ENCODE data around the gene AHDC1. TPM values are rescaled to one million over a fixed set of nuclear protein-coding genes. Genes with fewer than 3 reads are reported as not detected.
A peak's percentile ranks its signal among the peaks of the same experiment; 100 is the strongest.
"Not testable (repeated sequence)": the region's sequence is repeated elsewhere in the genome, so short reads cannot be mapped to it uniquely, and the experiment has no call there.

The AHDC1 gene
- total and polyA plus RNA-seq, 2 donors, result 4.2 to 22.6 TPM

GRCh38 chr1:27627733-27628132 is 23.8 kb upstream of the AHDC1 start:
- H3K27me3 ChIP-seq (ENCODE audit: control insufficient read depth in 2 of 2, insufficient read depth in 1 of 2, low read length in 1 of 2); H3K4me3 ChIP-seq (ENCODE audit: low read length in 2 of 2); H3K27ac ChIP-seq (ENCODE audit: low read depth in 1 of 2, low read length in 1 of 2); H3K9me3 ChIP-seq (ENCODE audit: control insufficient read depth in 2 of 2, insufficient read depth in 1 of 2, low read length in 1 of 2); H3K36me3 ChIP-seq (ENCODE audit: control insufficient read depth in 2 of 2, insufficient read depth in 2 of 2, low read length in 1 of 2); DNase-seq (ENCODE audit: low read depth in 6 of 9, low spot score in 9 of 9): not testable (repeated sequence)
- WGBS, result 98% methylated on average over 4 of the region's 4 CpGs
- H3K4me1 ChIP-seq (ENCODE audit: control insufficient read depth in 2 of 2, insufficient read depth in 2 of 2, low read length in 2 of 2), result peaks cover 86 to 99% of the 10 kb centered on the region in 2 donors

GRCh38 chr1:27627061-27627460 is 23.1 kb upstream of the AHDC1 start:
- H3K4me3 ChIP-seq (ENCODE audit: low read length in 2 of 2), result no peak overlapping the region
- 96% methylated on average over 5 of the region's 5 CpGs for WGBS
- no peaks in the 10 kb centered on the region for H3K27me3 ChIP-seq (ENCODE audit: control insufficient read depth in 2 of 2, insufficient read depth in 1 of 2, low read length in 1 of 2)
- no peak for DNase-seq (ENCODE audit: low read depth in 6 of 9, low spot score in 9 of 9)
- H3K9me3 ChIP-seq (ENCODE audit: control insufficient read depth in 2 of 2, insufficient read depth in 1 of 2, low read length in 1 of 2), result peaks cover 0 to 5% of the 10 kb centered on the region in 2 donors
- H3K27ac ChIP-seq (ENCODE audit: low read depth in 1 of 2, low read length in 1 of 2), result peak overlapping the region in 1 of 2 donors; percentile 8
- H3K36me3 ChIP-seq (ENCODE audit: control insufficient read depth in 2 of 2, insufficient read depth in 2 of 2, low read length in 1 of 2), result no peaks in the 10 kb centered on the region
- peaks cover 81 to 94% of the 10 kb centered on the region in 2 donors for H3K4me1 ChIP-seq (ENCODE audit: control insufficient read depth in 2 of 2, insufficient read depth in 2 of 2, low read length in 2 of 2)

DNA sequence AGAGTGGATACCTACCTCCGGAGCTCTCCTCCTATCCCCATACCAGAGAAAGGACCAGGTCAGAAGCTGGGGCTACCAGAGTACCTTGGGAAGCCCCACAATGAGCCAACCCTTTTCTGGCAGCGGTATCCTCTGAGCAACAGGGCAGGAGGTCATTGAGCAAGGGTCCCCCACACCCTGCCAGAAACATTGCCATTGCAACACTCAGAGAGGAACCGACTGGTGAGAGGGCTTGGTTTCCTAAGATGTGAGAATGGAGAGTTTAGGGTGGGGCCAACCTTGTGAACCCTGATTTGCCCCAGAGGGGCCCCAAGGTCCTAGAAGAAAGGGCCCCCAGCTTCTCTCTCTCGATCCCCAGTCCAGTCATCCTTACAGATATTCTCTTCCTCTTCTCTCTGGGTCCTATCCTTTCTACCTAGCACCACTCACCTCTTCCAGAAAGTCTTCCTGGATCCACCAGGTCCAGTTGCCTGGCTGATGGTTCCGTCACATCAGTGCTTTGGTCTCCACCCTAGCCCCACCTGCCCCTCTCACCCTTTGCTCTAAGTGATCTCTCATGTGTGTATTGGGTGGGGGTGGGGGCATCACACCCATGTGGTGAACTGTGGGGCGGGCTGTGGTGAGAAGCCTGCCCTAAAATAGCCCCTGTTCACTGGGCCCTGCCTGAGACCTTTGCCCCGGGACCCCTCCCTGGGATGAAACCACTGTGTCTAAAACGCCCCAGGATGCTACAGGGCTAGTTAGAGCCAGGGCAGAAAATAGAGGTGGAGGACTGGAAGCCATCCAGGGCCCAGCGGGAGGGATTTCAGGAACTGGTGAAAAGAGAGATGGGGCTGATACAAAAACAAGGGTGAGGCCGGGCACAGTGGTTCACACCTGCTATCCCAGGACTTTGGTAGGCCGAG is 22.3 kb upstream of the AHDC1 start:
- 82% methylated on average over 11 of the region's 11 CpGs for WGBS
- peak overlapping the region in 1 of 2 donors; percentile 14 for H3K27ac ChIP-seq (ENCODE audit: low read depth in 1 of 2, low read length in 1 of 2)
- DNase-seq (ENCODE audit: low read depth in 6 of 9, low spot score in 9 of 9), result no peak
- H3K36me3 ChIP-seq (ENCODE audit: control insufficient read depth in 2 of 2, insufficient read depth in 2 of 2, low read length in 1 of 2), result no peaks in the 10 kb centered on the region
- H3K27me3 ChIP-seq (ENCODE audit: control insufficient read depth in 2 of 2, insufficient read depth in 1 of 2, low read length in 1 of 2), result no peaks in the 10 kb centered on the region
- H3K4me1 ChIP-seq (ENCODE audit: control insufficient read depth in 2 of 2, insufficient read depth in 2 of 2, low read length in 2 of 2), result peaks cover 76 to 94% of the 10 kb centered on the region in 2 donors
- H3K9me3 ChIP-seq (ENCODE audit: control insufficient read depth in 2 of 2, insufficient read depth in 1 of 2, low read length in 1 of 2), result peaks cover 0 to 5% of the 10 kb centered on the region in 2 donors
- no peak overlapping the region for H3K4me3 ChIP-seq (ENCODE audit: low read length in 2 of 2)

DNA sequence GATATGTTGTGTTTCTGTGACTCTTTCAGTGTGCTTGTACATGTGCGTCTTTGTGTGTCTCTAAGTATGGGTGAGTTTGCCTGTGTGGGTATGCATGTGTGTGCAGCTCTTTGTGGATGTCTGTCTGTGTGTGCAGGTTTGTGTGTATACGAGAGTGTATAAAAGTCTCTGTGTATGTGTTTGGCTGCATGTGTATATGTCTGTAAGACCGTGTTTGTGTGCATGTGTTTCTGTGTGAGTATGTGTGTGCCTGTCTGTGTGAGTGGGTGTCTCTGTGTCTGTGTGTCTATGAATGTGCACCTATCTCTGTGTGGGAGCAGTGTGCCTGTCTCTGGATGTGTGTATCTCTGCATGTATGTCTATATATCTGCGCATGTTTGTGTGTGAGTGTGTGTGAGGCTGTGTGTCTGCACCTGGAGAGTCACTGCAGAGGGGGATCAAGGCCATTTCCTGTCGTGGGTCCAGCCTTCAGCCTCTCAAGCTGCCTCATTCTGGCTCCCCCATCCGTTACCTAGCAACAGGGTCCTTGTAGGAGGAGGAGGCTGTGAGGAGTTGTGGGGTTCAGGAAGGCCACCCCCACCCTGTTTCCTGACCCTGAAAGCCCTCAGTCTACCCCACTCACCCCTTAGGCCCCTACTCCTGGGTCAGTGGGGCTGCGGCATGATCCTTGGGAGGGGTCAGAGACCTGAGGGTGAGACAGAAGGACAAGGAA is 20.7 kb upstream of the AHDC1 start:
- H3K27me3 ChIP-seq (ENCODE audit: control insufficient read depth in 2 of 2, insufficient read depth in 1 of 2, low read length in 1 of 2), result no peaks in the 10 kb centered on the region
- DNase-seq (ENCODE audit: low read depth in 6 of 9, low spot score in 9 of 9), result peak in 4 of 9 donors; percentile 77 to 90 (median 78)
- H3K9me3 ChIP-seq (ENCODE audit: control insufficient read depth in 2 of 2, insufficient read depth in 1 of 2, low read length in 1 of 2), result peaks cover 0 to 5% of the 10 kb centered on the region in 2 donors
- 35% methylated on average over 7 of the region's 7 CpGs for WGBS
- peaks cover 62 to 79% of the 10 kb centered on the region in 2 donors for H3K4me1 ChIP-seq (ENCODE audit: control insufficient read depth in 2 of 2, insufficient read depth in 2 of 2, low read length in 2 of 2)
- H3K27ac ChIP-seq (ENCODE audit: low read depth in 1 of 2, low read length in 1 of 2), result peak overlapping the region; percentile 57 to 77
- peaks cover 0 to under 1% of the 10 kb centered on the region in 2 donors for H3K36me3 ChIP-seq (ENCODE audit: control insufficient read depth in 2 of 2, insufficient read depth in 2 of 2, low read length in 1 of 2)
- H3K4me3 ChIP-seq (ENCODE audit: low read length in 2 of 2), result no peak overlapping the region

DNA sequence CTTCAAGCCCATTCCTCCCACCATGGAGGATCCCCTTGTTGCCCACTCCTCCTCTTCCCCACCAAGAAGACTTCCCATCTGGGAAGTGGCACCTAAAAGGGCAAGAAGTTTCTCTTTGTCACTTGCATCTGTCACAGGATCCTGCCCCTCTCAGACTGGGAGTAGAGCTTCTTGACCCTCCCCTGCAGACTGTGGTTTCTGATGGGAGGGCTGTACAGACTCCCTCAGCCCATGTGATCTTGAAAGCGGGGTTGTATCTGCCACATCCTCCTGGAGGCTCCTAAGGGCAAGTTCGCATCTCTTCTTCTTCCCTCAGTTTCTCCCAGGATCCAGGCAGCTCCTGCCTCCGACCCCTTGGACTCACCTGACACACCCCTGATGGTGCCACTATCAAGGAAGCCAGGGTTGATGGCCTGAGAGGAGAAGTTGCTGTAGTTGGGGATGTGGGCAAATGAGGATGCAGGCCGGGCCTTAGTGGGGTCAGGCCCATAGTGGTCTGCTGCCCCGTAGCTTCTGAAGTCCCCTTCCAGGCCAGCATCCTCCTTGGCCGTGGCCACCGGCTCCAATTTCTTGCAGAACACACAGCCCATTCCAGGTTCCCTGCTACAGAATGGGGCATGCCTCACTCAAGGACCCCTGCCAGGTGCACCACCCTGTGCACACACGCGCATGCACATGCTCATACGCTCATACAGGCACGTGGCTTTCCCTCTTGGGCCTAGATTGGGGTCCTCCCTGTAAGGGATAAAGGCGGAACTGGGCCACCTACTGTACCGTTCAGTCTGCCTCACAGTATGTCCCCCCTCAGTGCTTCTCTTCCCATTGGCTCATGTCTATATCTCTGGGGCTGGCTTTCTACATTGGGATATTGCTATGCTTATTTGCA is 19.6 kb upstream of the AHDC1 start:
- Histone ChIP-seq H3K27ac (ENCODE audit: low read depth in 1 of 2, low read length in 1 of 2) (peak overlapping the region; percentile 75 to 77), H3K9me3 (ENCODE audit: control insufficient read depth in 2 of 2, insufficient read depth in 1 of 2, low read length in 1 of 2) (peaks cover 0 to 5% of the 10 kb centered on the region in 2 donors), H3K4me3 (ENCODE audit: low read length in 2 of 2) (no peak overlapping the region), H3K36me3 (ENCODE audit: control insufficient read depth in 2 of 2, insufficient read depth in 2 of 2, low read length in 1 of 2) (peaks cover 0 to 3% of the 10 kb centered on the region in 2 donors), H3K27me3 (ENCODE audit: control insufficient read depth in 2 of 2, insufficient read depth in 1 of 2, low read length in 1 of 2) (no peaks in the 10 kb centered on the region), H3K4me1 (ENCODE audit: control insufficient read depth in 2 of 2, insufficient read depth in 2 of 2, low read length in 2 of 2) (peaks cover 56 to 80% of the 10 kb centered on the region in 2 donors)
- peak in 1 of 9 donors; percentile 78 for DNase-seq (ENCODE audit: low read depth in 6 of 9, low spot score in 9 of 9)
- 56% methylated on average over 13 of the region's 13 CpGs for WGBS

DNA sequence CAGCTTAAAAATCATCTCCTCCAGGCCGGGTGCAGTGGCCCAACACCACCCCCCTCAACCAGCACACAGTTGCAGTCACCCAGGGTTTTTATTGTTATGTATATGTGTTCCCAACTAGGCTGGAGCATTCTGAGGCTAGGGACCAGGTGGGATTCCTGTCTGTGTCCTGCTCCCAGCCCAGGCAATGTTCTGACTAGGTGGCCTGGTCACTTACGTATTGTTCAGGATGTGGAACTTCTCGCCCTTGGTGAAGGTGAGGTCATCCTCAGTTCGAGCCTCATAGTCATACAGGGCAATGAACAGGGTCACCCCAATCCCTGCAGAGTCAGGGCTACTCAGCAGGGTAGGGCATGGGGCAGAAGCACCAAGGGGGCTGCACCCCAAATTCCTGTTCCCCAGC is 18.9 kb upstream of the AHDC1 start:
- WGBS, result 87% methylated on average over 4 of the region's 4 CpGs
- no peak overlapping the region for H3K4me3 ChIP-seq (ENCODE audit: low read length in 2 of 2)
- H3K27ac ChIP-seq (ENCODE audit: low read depth in 1 of 2, low read length in 1 of 2), result peak overlapping the region; percentile 75 to 77
- H3K9me3 ChIP-seq (ENCODE audit: control insufficient read depth in 2 of 2, insufficient read depth in 1 of 2, low read length in 1 of 2), result peaks cover 0 to 5% of the 10 kb centered on the region in 2 donors
- H3K27me3 ChIP-seq (ENCODE audit: control insufficient read depth in 2 of 2, insufficient read depth in 1 of 2, low read length in 1 of 2), result no peaks in the 10 kb centered on the region
- no peak for DNase-seq (ENCODE audit: low read depth in 6 of 9, low spot score in 9 of 9)
- peaks cover 0 to 3% of the 10 kb centered on the region in 2 donors for H3K36me3 ChIP-seq (ENCODE audit: control insufficient read depth in 2 of 2, insufficient read depth in 2 of 2, low read length in 1 of 2)
- peaks cover 54 to 80% of the 10 kb centered on the region in 2 donors for H3K4me1 ChIP-seq (ENCODE audit: control insufficient read depth in 2 of 2, insufficient read depth in 2 of 2, low read length in 2 of 2)

DNA sequence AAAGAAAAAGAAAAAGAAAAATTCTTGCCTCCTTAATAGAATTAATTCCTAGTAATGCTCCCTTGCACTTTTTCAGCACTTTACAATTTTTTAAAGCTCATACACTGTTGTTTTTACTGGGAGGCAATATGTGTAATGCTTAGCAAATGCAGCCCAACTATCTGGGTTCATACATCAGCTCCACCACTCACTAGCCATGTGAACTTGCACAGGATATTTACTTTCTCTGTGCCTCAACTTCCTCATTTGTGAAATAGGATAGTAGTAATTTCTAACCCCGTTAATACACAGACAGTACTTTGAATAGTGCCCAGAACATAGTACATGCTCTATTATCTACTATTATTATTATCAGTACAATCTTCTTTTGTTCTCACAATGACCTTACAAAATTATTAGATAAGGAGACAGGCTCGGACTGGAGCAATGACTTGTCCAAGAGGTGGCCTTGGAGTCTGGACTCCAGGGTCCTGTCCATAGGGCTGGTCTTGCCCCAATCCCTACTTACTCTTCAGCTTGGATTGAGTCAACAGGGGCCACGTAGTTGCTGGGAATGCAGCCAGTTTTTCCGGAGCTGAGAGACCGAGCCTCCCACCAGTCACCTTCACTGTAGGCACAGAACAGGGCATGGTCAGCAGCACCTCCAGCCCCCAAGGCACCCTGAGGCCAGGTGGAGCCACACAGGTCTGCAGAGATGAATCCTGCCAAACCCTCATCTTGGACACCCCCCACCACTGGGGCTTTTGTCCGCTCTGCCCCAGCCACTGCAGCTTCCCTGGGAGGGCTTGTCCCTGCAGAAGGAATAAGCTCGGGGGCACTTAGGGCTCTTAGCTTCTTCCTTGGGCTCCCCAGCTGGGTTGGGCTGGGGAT is 17.3 kb upstream of the AHDC1 start:
- no peak overlapping the region for H3K4me3 ChIP-seq (ENCODE audit: low read length in 2 of 2)
- peaks cover 54 to 80% of the 10 kb centered on the region in 2 donors for H3K4me1 ChIP-seq (ENCODE audit: control insufficient read depth in 2 of 2, insufficient read depth in 2 of 2, low read length in 2 of 2)
- WGBS, result 95% methylated on average over 7 of the region's 7 CpGs
- H3K27ac ChIP-seq (ENCODE audit: low read depth in 1 of 2, low read length in 1 of 2), result no peak overlapping the region
- peaks cover 0 to 5% of the 10 kb centered on the region in 2 donors for H3K9me3 ChIP-seq (ENCODE audit: control insufficient read depth in 2 of 2, insufficient read depth in 1 of 2, low read length in 1 of 2)
- H3K36me3 ChIP-seq (ENCODE audit: control insufficient read depth in 2 of 2, insufficient read depth in 2 of 2, low read length in 1 of 2), result peaks cover 1 to 3% of the 10 kb centered on the region in 2 donors
- H3K27me3 ChIP-seq (ENCODE audit: control insufficient read depth in 2 of 2, insufficient read depth in 1 of 2, low read length in 1 of 2), result no peaks in the 10 kb centered on the region
- no peak for DNase-seq (ENCODE audit: low read depth in 6 of 9, low spot score in 9 of 9)
